GM12878 (cell line): ENCODE data around the gene RPS6KA3. TPM values are rescaled to one million over a fixed set of nuclear protein-coding genes. Genes with fewer than 3 reads are reported as not detected.

Experiments
- ATAC-seq: fragments of 200-7000 bp; cut with Tn5 transposase; 3 replicates; pipeline ENCODE4 v1.9.1; 2020; ENCODE audit warnings: mild to moderate bottlenecking, moderate library complexity
- BruUV-seq: library from RNA; stranded (reverse); fragments of 400-500 nt; replicated peaks from 2 replicates; lab custom pipeline; 2021; lab: Mats Ljungman, UMichigan
- CTCF ChIA-PET: fragments of 300-600 bp; sonication (Branson Sonifier 250); formaldehyde crosslinking; extraction: SDS; loops from one replicate; lab custom pipeline; 2021; ENCODE audit warnings: inconsistent platforms; lab: Yijun Ruan, JAX
- POLR2A ChIA-PET: fragments of 350-600 bp; formaldehyde crosslinking; extraction: SDS; loops from one replicate; lab custom pipeline; 2021; ENCODE audit warnings: inconsistent platforms; lab: Charles Lee
- RAD21 ChIA-PET: fragments of 300-600 bp; sonication (Branson Sonifier 250); formaldehyde crosslinking; loops from one replicate; lab custom pipeline; 2023; ENCODE audit warnings: antibody characterized with exemption; ENCODE audit not compliant: unreplicated experiment; lab: Charles Lee
- SMC1A ChIA-PET: fragments of 300-600 bp; sonication (Branson Sonifier 250); formaldehyde crosslinking; loops from one replicate; lab custom pipeline; 2023; ENCODE audit not compliant: unreplicated experiment, uncharacterized antibody; lab: Charles Lee
- DNase-seq: peaks from one replicate; pipeline ENCODE4 v3.0.0-alpha.2; 2011; ENCODE audit warnings: low read depth, low spot score
- FAIRE-seq: peaks from 3 replicates; lab custom pipeline; 2011; peaks lifted over from hg19 to GRCh38; lab: Jason Lieb, UNC
- H2AFZ ChIP-seq: 2 replicates; pipeline ENCODE4 v1.6.0; 2011; ENCODE audit warnings: low read depth, low read length, control low read depth; ENCODE audit not compliant: control insufficient read depth
- H3K27ac ChIP-seq: 2 replicates; pipeline ENCODE4 v1.5.1; 2011; ENCODE audit warnings: control low read depth; ENCODE audit not compliant: control insufficient read depth, insufficient read depth
- H3K27me3 ChIP-seq, 2 experiments: replicated peaks in 1 of 2; 2 replicates each; pipeline versions ENCODE4 v1.6.0 to v1.6.1; 2011; ENCODE audit warnings: low read length in 1 of 2; ENCODE audit not compliant: control insufficient read depth in 2 of 2, insufficient read depth in 2 of 2
- H3K36me3 ChIP-seq, 2 experiments: 2 replicates each; pipeline ENCODE4 v1.5.1; 2011; ENCODE audit warnings: low read length in 1 of 2; ENCODE audit not compliant: control insufficient read depth in 2 of 2, insufficient read depth in 2 of 2
- H3K4me1 ChIP-seq: 2 replicates; pipeline ENCODE4 v1.6.1; 2011; ENCODE audit warnings: mild to moderate bottlenecking, low read length, moderate library complexity, mixed read lengths; ENCODE audit not compliant: control insufficient read depth, insufficient read depth
- H3K4me2 ChIP-seq: 2 replicates; pipeline ENCODE4 v1.6.0; 2011; ENCODE audit warnings: control low read depth; ENCODE audit not compliant: control insufficient read depth, insufficient read depth
- H3K4me3 ChIP-seq: fragments of 200-600 bp; sonication (generic); 2 replicates; pipeline ENCODE4 v1.5.1; 2016
- H3K79me2 ChIP-seq: 2 replicates; pipeline ENCODE4 v1.6.0; 2011; ENCODE audit warnings: low read length; ENCODE audit not compliant: control insufficient read depth, insufficient read depth
- H3K9ac ChIP-seq: 2 replicates; pipeline ENCODE4 v1.8.0; 2011; ENCODE audit warnings: low read length, control low read depth, mixed read lengths; ENCODE audit not compliant: control insufficient read depth, insufficient read depth
- H3K9me3 ChIP-seq: replicated peaks from 3 replicates; pipeline ENCODE4 v1.5.1; 2011; ENCODE audit warnings: mild to moderate bottlenecking, low read length; ENCODE audit not compliant: control insufficient read depth, insufficient read depth
- H4K20me1 ChIP-seq: 2 replicates; pipeline ENCODE4 v1.6.0; 2011; ENCODE audit not compliant: control insufficient read depth, insufficient read depth
- CREM ChIP-seq: IDR thresholded peaks from 2 replicates; pipeline ENCODE4 v1.6.1; 2014; ENCODE audit warnings: antibody characterized with exemption, low read depth
- EED ChIP-seq: sonication (generic); IDR thresholded peaks from 2 replicates; pipeline ENCODE4 v1.6.1; 2016; ENCODE audit warnings: antibody characterized with exemption, low read depth
- FOS ChIP-seq: IDR thresholded peaks from 3 replicates; pipeline ENCODE4 v1.6.1; 2011; ENCODE audit warnings: borderline replicate concordance; ENCODE audit not compliant: insufficient read length; ENCODE audit errors: extremely low read depth
- MEF2A ChIP-seq: IDR thresholded peaks from 2 replicates; pipeline ENCODE4 v1.6.1; 2011; ENCODE audit warnings: low read depth, mild to moderate bottlenecking, low read length, moderate library complexity; ENCODE audit not compliant: insufficient read depth
- NFIC ChIP-seq: IDR thresholded peaks from 2 replicates; pipeline ENCODE4 v1.6.1; 2012; ENCODE audit warnings: low read depth, mild to moderate bottlenecking, inconsistent platforms, low read length, moderate library complexity
- RUNX3 ChIP-seq: IDR thresholded peaks from 2 replicates; pipeline ENCODE4 v1.6.1; 2012; ENCODE audit warnings: low read length, inconsistent platforms
- WGBS: methylation state at CpG from one replicate; pipeline ENCODE4 v1.1.6; 2016; ENCODE audit warnings: low lambda C conversion rate; ENCODE audit not compliant: insufficient replicate concordance, insufficient coverage; ENCODE audit errors: missing lambda C conversion rate; 5-methylcytosine and 5-hydroxymethylcytosine counted together
- in situ Hi-C: fragments of 300-500 bp; cut with MboI; formaldehyde crosslinking; loops from 9 replicates; pipeline ENCODE4 v1.14.3; 2018; ENCODE audit warnings: mixed read lengths
- intact Hi-C: fragments of 100-400 bp; cut with micrococcal nuclease; formaldehyde crosslinking; loops from one replicate; pipeline ENCODE4 v1.14.2; 2022; ENCODE audit not compliant: unreplicated experiment
- polyA plus RNA-seq, 11 experiments: library from polyadenylated mRNA; depleted of rRNA in 4 of 11; unstranded in 6 of 11; stranded (reverse) in 5 of 11; fragments of >200 nt; fragmentation: Nextera tagmentation in 4 of 11; fragmentation: Illumina TruSeq in 1 of 11; extraction: Ambion mirVana in 4 of 11; extraction: Trizol in 1 of 11; gene quantifications; 1 replicate in 1 of 11; 2 replicates in 10 of 11; pipeline versions ENCODE4 v1.2.1 to v1.2.3, GENCODE V29; 2011 to 2016; ENCODE audit warnings: inconsistent platforms in 2 of 11, missing spikeins in 2 of 11, low read depth in 1 of 11
- total RNA-seq, 4 experiments: library from RNA; depleted of rRNA in 3 of 4; stranded (reverse); fragments of >200 nt in 3 of 4; fragmentation: Illumina TruSeq in 1 of 4; extraction: Trizol in 1 of 4; gene quantifications; 2 replicates each; pipeline versions ENCODE4 v1.2.1 to v1.2.3, GENCODE V29; 2013 to 2021
- TF ChIP-seq, protein P1 (sequence below), 3 experiments: IDR thresholded peaks in 2 of 3; conservative IDR thresholded peaks in 1 of 3; 2 replicates each; pipeline ENCODE4 v1.5.1; 2011; ENCODE audit warnings: low read depth in 3 of 3, low read length in 3 of 3, mild to moderate bottlenecking in 3 of 3, control low read depth in 2 of 3, moderate library complexity in 2 of 3, inconsistent platforms in 1 of 3, mixed read lengths in 1 of 3; ENCODE audit not compliant: control insufficient read depth in 2 of 3, insufficient read depth in 1 of 3; ENCODE audit errors: extremely low read depth in 1 of 3
- TF ChIP-seq, protein P2 (sequence below): fragments of 450-650 bp; formaldehyde crosslinking; IDR thresholded peaks from 2 replicates; pipeline ENCODE4 v1.4.0; 2020; ENCODE audit warnings: mild to moderate bottlenecking, moderate library complexity

Gene RPS6KA3
- total and polyA plus RNA-seq, 10 of the 15 experiments (the other 5 are each of a cell fraction or from before 2014, with no cell fraction given), result 2.8 to 35.6 (median 15.8) TPM

DNA sequence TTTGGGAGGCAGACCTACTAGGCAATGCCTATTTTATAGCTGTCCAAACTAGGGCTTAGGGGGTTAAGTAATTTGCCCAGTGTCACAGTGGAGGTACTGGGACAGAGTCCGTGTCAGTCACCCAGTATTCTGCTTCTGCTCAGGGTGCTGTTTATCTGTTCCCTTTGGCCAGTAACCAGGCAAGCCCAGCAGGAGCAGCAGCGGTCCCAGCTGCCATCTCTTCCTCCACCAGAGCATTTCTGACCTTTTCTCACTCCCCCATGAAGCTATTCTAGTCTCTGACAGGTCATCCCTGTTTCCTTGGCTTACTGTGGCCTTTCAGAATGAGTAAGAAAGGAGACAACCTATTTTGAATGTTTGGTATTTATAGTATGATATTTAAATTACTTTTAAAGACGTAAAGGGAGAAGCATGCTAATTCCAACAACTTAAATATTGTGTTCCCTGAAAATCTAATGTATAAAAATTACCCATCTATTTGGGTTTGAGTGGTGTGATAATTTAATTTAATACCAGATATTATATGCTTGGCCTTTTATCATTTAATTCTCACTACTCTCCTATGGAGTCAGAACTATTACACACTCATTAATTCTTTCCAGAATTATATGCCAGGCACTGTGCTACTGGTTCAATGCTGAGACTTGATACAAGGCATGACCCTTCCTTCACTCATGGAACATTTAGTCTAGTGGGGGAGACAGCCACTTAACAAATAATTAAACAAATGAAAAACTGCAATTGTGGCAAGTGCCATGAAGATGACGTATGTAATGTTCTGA, 60.6 kb downstream of the RPS6KA3 start (continued):
- peak; percentile 75 for TF ChIP-seq NFIC
- peak; percentile 96 for TF ChIP-seq MEF2A
- TF ChIP-seq, protein P1, sequence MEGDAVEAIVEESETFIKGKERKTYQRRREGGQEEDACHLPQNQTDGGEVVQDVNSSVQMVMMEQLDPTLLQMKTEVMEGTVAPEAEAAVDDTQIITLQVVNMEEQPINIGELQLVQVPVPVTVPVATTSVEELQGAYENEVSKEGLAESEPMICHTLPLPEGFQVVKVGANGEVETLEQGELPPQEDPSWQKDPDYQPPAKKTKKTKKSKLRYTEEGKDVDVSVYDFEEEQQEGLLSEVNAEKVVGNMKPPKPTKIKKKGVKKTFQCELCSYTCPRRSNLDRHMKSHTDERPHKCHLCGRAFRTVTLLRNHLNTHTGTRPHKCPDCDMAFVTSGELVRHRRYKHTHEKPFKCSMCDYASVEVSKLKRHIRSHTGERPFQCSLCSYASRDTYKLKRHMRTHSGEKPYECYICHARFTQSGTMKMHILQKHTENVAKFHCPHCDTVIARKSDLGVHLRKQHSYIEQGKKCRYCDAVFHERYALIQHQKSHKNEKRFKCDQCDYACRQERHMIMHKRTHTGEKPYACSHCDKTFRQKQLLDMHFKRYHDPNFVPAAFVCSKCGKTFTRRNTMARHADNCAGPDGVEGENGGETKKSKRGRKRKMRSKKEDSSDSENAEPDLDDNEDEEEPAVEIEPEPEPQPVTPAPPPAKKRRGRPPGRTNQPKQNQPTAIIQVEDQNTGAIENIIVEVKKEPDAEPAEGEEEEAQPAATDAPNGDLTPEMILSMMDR (IDR thresholded peaks at IDR 0.05 in 2 of 3, conservative IDR thresholded peaks at IDR 0.05 in 1 of 3; ENCODE audit: control insufficient read depth in 2 of 3, extremely low read depth in 1 of 3, insufficient read depth in 1 of 3, low read depth in 3 of 3, low read length in 3 of 3), result 0 out of 6 replicates have a peak, but pooled peaks of 1 of the 3 experiments have one; percentile 4
- TF ChIP-seq CREM, result peak; percentile 45; the same call in 1 of the 2 replicates
- TF ChIP-seq EED, result peak; percentile 64; the same call in 1 of the 2 replicates

DNA sequence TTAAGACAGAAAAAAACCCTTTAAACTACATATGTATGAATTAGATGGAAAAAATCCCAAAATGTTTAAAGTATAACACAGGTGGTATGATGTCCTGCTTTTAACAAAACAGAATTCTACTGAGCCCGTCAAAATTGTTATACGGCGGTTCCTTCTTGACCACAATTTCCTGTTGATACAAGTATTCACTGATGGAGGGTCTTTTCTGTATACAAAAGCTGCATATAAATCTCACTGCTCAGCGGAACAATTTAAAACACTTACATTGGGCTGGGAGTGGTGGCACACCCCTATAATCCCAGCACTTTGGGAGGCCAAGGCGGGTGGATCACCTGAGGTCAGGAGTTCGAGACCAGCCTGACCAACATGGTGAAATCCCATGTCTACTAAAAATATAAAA, 62.4 kb downstream of the RPS6KA3 start:
- RAD21 ChIA-PET, result no interaction called here
- CTCF ChIA-PET, result no interaction called here
- in situ Hi-C loops (no loop called here), intact Hi-C loops (no loop called here)
- no peak overlapping the region for H3K4me2 ChIP-seq
- no TSS peak for BruUV-seq
- no peaks in the 10 kb centered on the region for H3K27me3 ChIP-seq
- SMC1A ChIA-PET, result interaction anchor here (1.1 kb wide), 1 partner anchor 9 kb away, joined by 5 read pairs; no protein-coding TSS in a partner anchor
- peaks cover 0 to 4% of the 10 kb centered on the region in 2 experiments; a peak in 2 of 4 replicates for H3K36me3 ChIP-seq
- no peaks in the 10 kb centered on the region for H3K9me3 ChIP-seq
- ATAC-seq (no peak), FAIRE-seq (no peak), DNase-seq (no peak)
- POLR2A ChIA-PET, result no interaction called here
- no peak overlapping the region for H3K27ac ChIP-seq
- H3K9ac ChIP-seq, result no peak overlapping the region
- 58% methylated on average over 6 of the region's 6 CpGs for WGBS
- no peaks in the 10 kb centered on the region for H3K79me2 ChIP-seq
- H2AFZ ChIP-seq, result no peak overlapping the region
- H3K4me1 ChIP-seq, result peaks cover 15% of the 10 kb centered on the region
- no peak for TF ChIP-seq FOS
- TF ChIP-seq, protein P2, sequence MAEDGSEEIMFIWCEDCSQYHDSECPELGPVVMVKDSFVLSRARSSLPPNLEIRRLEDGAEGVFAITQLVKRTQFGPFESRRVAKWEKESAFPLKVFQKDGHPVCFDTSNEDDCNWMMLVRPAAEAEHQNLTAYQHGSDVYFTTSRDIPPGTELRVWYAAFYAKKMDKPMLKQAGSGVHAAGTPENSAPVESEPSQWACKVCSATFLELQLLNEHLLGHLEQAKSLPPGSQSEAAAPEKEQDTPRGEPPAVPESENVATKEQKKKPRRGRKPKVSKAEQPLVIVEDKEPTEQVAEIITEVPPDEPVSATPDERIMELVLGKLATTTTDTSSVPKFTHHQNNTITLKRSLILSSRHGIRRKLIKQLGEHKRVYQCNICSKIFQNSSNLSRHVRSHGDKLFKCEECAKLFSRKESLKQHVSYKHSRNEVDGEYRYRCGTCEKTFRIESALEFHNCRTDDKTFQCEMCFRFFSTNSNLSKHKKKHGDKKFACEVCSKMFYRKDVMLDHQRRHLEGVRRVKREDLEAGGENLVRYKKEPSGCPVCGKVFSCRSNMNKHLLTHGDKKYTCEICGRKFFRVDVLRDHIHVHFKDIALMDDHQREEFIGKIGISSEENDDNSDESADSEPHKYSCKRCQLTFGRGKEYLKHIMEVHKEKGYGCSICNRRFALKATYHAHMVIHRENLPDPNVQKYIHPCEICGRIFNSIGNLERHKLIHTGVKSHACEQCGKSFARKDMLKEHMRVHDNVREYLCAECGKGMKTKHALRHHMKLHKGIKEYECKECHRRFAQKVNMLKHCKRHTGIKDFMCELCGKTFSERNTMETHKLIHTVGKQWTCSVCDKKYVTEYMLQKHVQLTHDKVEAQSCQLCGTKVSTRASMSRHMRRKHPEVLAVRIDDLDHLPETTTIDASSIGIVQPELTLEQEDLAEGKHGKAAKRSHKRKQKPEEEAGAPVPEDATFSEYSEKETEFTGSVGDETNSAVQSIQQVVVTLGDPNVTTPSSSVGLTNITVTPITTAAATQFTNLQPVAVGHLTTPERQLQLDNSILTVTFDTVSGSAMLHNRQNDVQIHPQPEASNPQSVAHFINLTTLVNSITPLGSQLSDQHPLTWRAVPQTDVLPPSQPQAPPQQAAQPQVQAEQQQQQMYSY (CRISPR knock-in tag), result no peak
- TF ChIP-seq RUNX3, result 0 out of 2 replicates have a peak, but pooled peaks have one; percentile 18
- H4K20me1 ChIP-seq, result no peaks in the 10 kb centered on the region
- no peak overlapping the region for H3K4me3 ChIP-seq
